Glutamatergic neuron (in vitro differentiated cells): Measurements from ENCODE around the gene TEDC1. TPM values are rescaled to one million over a fixed set of nuclear protein-coding genes. Genes with fewer than 3 reads are reported as not detected.

Source experiments
- DNase-seq: peaks from one replicate; pipeline ENCODE4 v3.0.0; 2022
- H3K27ac Mint-ChIP-seq: one replicate; pipeline ENCODE4 v1.8.0; 2020; ENCODE audit warnings: mild to moderate bottlenecking, mixed read lengths, inconsistent platforms; ENCODE audit not compliant: unreplicated experiment
- H3K27me3 Mint-ChIP-seq: one replicate; pipeline ENCODE4 v1.8.0; 2020; ENCODE audit warnings: mild to moderate bottlenecking, moderate library complexity, mixed read lengths, inconsistent platforms; ENCODE audit not compliant: unreplicated experiment
- H3K36me3 Mint-ChIP-seq: one replicate; pipeline ENCODE4 v1.8.0; 2020; ENCODE audit warnings: mild to moderate bottlenecking, mixed read lengths, inconsistent platforms; ENCODE audit not compliant: unreplicated experiment
- H3K4me1 Mint-ChIP-seq: one replicate; pipeline ENCODE4 v1.8.0; 2020; ENCODE audit warnings: mild to moderate bottlenecking, low read depth, mixed read lengths, inconsistent platforms; ENCODE audit not compliant: unreplicated experiment
- H3K4me3 Mint-ChIP-seq: one replicate; pipeline ENCODE4 v1.8.0; 2020; ENCODE audit warnings: mild to moderate bottlenecking, mixed read lengths, inconsistent platforms; ENCODE audit not compliant: unreplicated experiment
- H3K9me3 Mint-ChIP-seq: one replicate; pipeline ENCODE4 v1.8.0; 2020; ENCODE audit warnings: mild to moderate bottlenecking, moderate library complexity, mixed read lengths, inconsistent platforms; ENCODE audit not compliant: unreplicated experiment
- CTCF ChIP-seq: fragments of 200-600 bp; sonication (generic); IDR thresholded peaks from one replicate; pipeline ENCODE4 v1.5.0; 2021; ENCODE audit not compliant: partially characterized antibody, unreplicated experiment
- total RNA-seq: library from RNA; stranded (reverse); fragmentation: NEBNext Ultra II Directional; extraction: Animal tissue kit (Norgen Biotek cat#: 25700); gene quantifications from one replicate; pipeline ENCODE4 v1.2.1, GENCODE V29; 2021; ENCODE audit not compliant: unreplicated experiment

Gene TEDC1
- total RNA-seq, 1 donor from 2014 or later: 13.8 TPM

GRCh38 chr14:105519946-105520698 is 29.1 kb downstream of the TEDC1 start:
- Mint-ChIP-seq H3K4me1 (no peaks in the 10 kb centered on the region), H3K36me3 (peaks cover 9% of the 10 kb centered on the region), H3K9me3 (peaks cover 3% of the 10 kb centered on the region)

GRCh38 chr14:105525326-105525725 is 34.3 kb downstream of the TEDC1 start:
- TF ChIP-seq CTCF: no peak
- Mint-ChIP-seq H3K27ac (no peak overlapping the region), H3K27me3 (peaks cover 8% of the 10 kb centered on the region), H3K4me3 (no peak overlapping the region), H3K36me3 (no peaks in the 10 kb centered on the region), H3K4me1 (no peaks in the 10 kb centered on the region), H3K9me3 (no peaks in the 10 kb centered on the region)
- DNase-seq: no peak

More at GRCh38 chr14:105519946-105520698, 29.1 kb downstream of the TEDC1 start:
- no peak for DNase-seq
- Mint-ChIP-seq H3K4me3 (no peak overlapping the region), H3K27me3 (peaks cover 11% of the 10 kb centered on the region), H3K27ac (no peak overlapping the region)
- TF ChIP-seq CTCF: no peak

- Mint-ChIP-seq H3K4me1 (no peaks in the 10 kb centered on the region), H3K9me3 (no peaks in the 10 kb centered on the region), H3K4me3 (no peak within 1 kb of the TSS), H3K36me3 (no peaks in the 10 kb centered on the region), H3K27me3 (peaks cover 11% of the 10 kb centered on the region), H3K27ac (no peak within 1 kb of the TSS)
- peak; percentile 63 for DNase-seq
- TF ChIP-seq CTCF: no peak
Measured at GRCh38 chr14:105525861-105526775, 35.1 kb downstream of the TEDC1 start, which contains the start of gene TMEM121. TMEM121 (plus strand) TSS chr14:105526583; CDS start chr14:105528835, 2,252 bp downstream.

GRCh38 chr14:105526776-105527380 is 35.8 kb downstream of the TEDC1 start:
- Mint-ChIP-seq H3K4me3 (no peak overlapping the region), H3K9me3 (no peaks in the 10 kb centered on the region), H3K27me3 (peaks cover 11% of the 10 kb centered on the region), H3K27ac (no peak overlapping the region), H3K36me3 (no peaks in the 10 kb centered on the region), H3K4me1 (no peaks in the 10 kb centered on the region)
- no peak for TF ChIP-seq CTCF
- DNase-seq: no peak
